Iris pigment epithelial cell (primary cell): ENCODE results near the gene NPR3.
"Not testable (repeated sequence)": the region's sequence is repeated elsewhere in the genome, so short reads cannot be mapped to it uniquely, and the experiment has no call there.

Experiments used
- DNase-seq: peaks from one replicate; pipeline ENCODE4 v3.0.0-alpha.2; 2011; ENCODE audit warnings: low read depth

Gene NPR3

DNA sequence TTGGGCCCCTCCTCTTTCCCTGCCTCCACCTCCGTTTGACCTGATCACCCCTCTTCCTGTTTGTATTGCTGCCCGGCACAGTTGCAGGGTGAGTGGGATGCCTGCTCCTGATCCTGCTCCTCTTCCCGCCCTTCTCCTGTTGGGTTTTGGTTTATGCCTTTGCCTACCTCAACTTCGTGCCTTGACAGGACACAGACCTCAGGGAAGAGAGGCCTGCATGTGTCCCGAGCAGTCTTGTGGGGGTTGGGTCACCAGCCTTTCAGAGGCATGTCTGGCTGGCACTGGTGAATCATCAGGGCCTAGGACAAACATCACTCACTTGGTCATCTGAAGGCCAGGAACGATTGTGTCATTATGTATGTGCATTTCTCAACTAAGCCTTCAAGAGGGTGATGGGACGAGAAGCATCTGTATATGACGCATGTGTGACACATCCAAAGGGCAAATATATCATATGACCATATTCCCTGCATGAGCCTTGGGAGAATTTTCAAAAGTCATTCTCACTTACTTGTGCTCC, 56.9 kb downstream of the NPR3 start:
- peak; percentile 94 for DNase-seq

GRCh38 chr5:32769711-32770110, 58.6 kb downstream of the NPR3 start:
- no peak for DNase-seq

GRCh38 chr5:32770444-32770843, 59.3 kb downstream of the NPR3 start:
- DNase-seq, result no peak

DNA sequence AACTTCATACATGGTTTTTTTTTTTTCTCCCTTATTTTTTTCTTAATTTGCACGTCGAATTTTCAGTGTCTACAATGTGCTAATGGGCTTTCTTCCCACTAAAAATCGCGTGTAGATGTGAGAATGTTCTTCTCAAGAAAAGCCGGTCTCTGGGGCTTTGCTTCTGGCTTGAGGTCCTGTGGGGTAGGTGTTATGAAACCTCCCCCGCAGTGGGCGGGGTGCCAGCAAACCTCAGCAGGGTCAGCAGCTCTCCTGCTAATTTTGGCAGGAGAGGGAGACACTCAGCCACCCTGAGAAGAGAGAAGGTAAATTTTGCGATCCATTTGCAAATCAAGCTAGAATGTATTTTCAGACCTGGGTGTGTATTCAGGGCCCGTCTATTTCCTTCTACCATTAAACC, 59.9 kb downstream of the NPR3 start:
- DNase-seq, result no peak

GRCh38 chr5:32773944-32774343, 62.8 kb downstream of the NPR3 start:
- no peak for DNase-seq

DNA sequence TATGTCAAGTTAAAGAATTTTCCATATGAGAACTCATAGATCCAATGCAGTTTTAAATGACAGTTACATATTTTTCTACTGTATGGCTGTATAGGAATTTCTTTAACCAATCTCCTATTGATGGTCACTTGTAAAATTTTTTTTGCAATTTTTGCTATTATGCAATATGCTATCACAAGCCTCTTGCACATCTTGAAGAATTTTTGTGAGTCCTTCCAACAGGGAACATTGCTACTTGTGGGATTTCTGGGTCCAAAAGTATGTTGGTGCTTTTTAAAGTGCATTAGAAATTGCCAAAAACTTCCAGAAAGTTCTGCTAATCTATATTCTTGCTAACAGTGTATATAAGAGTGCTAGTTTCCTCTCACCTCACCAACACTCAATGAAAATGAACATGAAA, 65.1 kb downstream of the NPR3 start:
- no peak for DNase-seq

DNA sequence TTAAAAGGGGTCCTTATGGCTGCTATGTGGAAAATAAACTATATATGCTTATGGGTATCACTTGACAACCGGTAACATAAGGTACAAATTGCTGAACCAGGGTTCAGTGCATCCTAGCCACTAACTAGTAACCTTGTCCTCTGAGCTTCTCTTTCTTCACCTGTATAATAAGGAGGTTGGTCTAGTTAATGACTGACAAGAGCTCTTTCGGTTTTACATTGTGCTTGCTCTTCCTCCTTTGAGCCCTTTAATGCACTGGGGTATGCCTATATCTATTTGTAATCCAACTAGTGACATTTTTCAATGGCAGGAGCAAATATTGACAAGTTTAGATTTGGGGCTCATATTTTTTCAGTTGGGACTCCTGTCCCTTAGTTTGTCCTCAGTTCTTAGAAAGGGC, 66.1 kb downstream of the NPR3 start:
- DNase-seq, result no peak

GRCh38 chr5:32777733-32778132, 66.6 kb downstream of the NPR3 start:
- no peak for DNase-seq

DNA sequence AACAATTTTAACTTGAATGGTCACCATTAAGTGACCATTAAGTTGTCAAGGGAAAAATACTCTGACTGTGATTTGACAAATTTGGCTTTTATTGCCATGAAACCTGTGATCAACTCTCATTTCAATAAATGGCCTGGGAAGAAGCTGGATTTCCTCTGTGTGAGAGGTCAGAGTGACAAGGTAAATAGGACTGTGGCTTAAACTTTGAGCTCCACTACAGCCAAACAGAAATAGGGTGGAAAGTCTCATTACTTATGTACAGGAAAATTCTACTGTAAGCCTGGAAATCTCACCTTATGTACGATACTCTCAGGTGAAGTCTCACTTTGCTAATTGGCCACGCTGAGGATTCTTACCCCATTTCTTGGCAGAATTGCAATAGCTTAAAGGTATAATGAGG, 67.3 kb downstream of the NPR3 start:
- DNase-seq, result no peak

DNA sequence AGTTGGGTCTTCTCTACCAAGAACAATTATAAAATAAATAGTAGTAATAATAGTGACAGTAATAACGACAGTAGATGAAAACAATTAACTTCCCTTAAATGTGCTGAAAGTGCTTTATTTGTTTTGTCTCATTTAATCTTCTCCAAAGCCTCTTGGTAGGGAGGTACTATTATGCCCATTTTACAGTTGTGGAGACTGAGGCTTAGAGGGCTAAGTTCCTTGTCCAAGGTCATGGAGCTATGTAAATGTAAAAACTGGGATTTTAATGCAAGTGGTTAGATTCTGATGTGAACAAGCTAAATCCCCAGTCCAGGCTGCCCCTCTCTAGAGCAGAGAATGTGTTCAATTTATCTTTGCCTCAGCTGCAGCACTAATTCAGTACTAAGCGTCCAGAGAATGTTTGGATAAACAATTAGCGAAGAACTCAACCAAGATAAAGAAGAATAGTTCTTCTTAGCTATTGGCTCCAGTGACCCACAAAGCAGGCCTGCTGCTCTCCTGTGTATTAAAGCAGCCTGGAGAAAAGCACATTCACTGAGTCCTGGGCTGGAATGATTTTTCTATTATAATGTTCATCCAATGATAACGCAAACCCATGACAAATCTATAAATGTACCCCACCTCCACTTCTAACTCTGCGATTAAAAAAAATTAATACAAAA, 68.8 kb downstream of the NPR3 start:
- no peak for DNase-seq

- no peak for DNase-seq
Measured at GRCh38 chr5:32780508-32780919, 69.4 kb downstream of the NPR3 start.

DNA sequence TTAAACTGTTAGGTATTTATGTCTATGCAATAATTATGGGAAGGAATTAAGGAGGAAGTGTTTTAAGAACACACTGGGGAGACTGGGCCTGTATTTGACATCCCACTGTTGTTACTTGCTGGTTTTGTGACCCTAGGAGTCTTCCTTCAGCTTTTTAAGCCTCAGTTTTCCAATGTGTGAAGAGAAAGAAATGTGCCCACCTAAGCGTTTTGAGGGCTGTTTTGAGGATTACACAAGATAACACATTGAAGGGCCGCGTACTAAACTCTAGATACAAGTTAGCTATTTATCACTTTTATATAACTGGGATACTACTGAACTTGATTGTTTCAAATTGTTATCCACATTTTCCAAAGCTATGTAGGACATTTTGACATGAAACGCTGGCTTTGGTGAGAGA, 72.5 kb downstream of the NPR3 start:
- no peak for DNase-seq

GRCh38 chr5:32785611-32786254, 74.6 kb downstream of the NPR3 start:
- DNase-seq, result peak; percentile 75

DNA sequence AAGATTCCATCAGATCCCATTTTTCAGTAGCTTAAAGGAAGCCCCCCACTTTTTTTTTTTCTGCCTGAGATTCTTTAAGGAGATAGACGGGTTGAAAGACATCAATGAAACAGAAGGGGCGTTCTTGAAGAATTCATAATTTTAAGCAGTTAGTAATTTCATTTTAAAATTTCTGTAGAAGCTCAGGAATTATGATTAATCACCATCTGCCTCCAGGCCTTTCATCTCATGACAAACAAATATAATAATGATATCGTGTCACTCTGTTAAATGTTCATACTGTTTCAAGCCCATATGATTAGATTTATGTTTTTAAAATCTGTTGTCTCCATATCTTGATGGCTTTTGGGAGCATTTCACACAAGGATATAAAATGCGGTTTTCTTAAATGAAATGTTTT, 75.2 kb downstream of the NPR3 start:
- no peak for DNase-seq

DNA sequence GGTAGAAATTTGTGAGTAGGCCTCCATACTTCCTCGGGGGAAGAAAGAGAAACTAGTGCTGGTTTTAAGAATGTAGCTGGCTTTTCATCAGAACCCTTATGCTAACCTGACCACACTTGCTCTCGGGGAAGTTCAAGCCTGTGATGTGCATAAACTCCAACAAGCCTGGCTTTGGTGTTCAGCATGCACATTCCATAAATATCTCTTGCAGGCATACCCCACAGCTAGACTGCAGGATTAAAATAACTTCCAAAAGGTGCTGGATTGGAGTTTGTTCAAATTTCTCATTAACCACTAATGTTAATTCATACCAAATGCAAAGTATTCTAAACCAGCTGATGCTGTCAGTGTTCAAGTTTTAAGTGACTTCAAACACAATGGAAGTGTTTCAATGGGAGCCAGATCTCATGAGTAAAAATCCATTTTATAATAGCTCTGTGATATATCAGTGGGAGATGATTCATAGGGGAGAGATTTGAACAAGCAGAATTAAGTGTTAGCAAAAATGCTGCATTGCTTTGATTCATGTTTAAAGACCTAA, 79.4 kb downstream of the NPR3 start:
- peak; percentile 79 for DNase-seq

DNA sequence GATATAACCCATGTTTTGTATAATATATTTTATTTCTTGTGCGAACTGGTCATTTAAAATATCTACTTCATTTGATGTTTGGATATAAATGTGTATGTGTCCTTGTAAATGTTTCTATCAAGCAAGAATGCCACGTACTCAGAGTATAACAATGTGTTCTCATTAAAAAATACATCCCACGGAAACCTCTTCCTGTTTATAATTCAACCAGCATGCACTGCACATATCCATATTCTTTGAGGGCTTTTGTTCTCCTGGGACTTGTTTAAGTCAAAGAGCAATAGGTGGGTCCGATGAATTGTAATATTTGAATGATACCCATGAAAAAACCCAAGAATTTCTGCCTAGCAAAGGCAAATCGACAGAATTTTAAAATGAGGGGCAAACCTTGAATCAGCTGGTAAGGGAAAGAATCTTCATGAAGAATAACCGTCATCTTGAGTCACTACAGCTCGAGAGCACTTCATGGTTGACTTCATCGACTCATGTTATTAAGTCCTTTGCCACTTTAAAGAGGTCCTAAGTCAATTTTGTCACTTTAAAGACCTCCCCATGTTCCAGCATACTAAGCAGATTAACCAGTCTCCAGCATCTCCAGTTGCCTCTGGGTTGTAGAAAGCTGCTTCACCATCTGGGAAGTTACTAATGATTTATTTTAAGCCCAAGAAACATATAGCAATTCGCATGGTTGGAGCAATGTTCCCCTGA, 80.6 kb downstream of the NPR3 start:
- DNase-seq, result peak; percentile 66

GRCh38 chr5:32794086-32794485, 83.0 kb downstream of the NPR3 start:
- DNase-seq, result peak; percentile 44

GRCh38 chr5:32802764-32803163, 91.6 kb downstream of the NPR3 start:
- DNase-seq, result no peak

GRCh38 chr5:32803656-32804055, 92.5 kb downstream of the NPR3 start:
- no peak for DNase-seq

DNA sequence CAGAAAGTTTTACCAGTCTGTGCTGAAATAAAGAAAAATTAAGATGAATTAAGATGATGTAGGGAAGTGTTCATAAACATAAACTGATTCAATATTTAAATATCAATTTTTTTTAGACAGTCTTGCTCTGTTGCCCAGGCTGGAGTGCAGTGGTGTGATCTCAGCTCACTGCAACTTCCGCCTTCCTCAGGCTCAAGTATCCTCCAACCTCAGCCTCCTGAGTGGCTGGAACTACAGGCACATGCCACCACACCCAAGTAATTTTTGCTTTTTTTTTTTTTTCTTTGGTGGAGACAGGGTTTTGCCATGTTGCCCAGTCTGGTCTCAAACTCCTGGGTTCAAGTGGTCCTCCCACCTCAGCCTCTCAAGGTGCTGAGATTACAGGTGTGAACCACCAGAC, 94.3 kb downstream of the NPR3 start:
- DNase-seq, result not testable (repeated sequence)

DNA sequence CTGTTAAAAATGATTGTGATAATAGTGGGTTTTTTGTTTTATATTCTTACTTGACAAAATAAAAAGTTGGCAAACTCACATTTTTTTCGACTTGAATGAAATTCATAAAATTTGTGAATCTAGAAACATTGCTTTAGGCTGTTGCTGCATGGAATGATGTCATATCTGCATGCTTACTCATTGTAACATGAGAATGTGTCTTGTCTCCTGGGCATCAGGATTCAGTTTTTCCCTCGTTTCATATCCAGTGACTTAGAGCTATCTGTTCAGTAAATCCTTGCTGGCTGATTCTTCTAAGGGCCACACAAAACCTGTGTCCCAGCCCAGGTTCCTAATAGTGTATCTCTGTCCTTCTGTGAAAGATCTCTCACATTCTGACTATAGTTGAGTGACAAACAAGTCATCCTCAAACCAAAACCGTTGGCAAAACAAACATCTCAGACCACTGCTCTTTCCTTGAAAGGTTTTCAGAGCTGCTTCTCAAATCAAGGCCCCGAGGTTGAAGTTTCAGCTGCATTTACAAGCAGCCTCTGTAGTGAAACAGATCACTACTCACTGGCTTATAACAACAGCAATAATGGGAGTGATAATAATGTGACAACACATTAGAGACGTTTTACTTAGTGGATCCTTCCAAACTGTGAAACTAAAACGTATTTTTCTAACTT, 95.0 kb downstream of the NPR3 start:
- peak; percentile 93 for DNase-seq

GRCh38 chr5:32808783-32809182, 97.7 kb downstream of the NPR3 start:
- no peak for DNase-seq
